Measurements from ENCODE around the gene C1orf198. TPM values are rescaled to one million over a fixed set of nuclear protein-coding genes. Genes with fewer than 3 reads are reported as not detected.

The C1orf198 gene
- total RNA-seq, 1 experiment from 2014 or later, result 18.0 TPM

GRCh38 chr1:230809256-230809990 lies 58.9 kb downstream of the C1orf198 start:
- no peak for DNase-seq (ENCODE audit: low read depth)

GRCh38 chr1:230808281-230808872 lies 59.9 kb downstream of the C1orf198 start:
- DNase-seq (ENCODE audit: low read depth), result no peak

- no peak for DNase-seq (ENCODE audit: low read depth)
These were observed 60.6 kb downstream of the C1orf198 start for GRCh38 chr1:230807561-230808280.

GRCh38 chr1:230807029-230807428 lies 61.3 kb downstream of the C1orf198 start:
- DNase-seq (ENCODE audit: low read depth), result no peak

- no peak for DNase-seq (ENCODE audit: low read depth)
These were observed 61.8 kb downstream of the C1orf198 start for GRCh38 chr1:230806552-230806951.

GRCh38 chr1:230804396-230804795 lies 63.9 kb downstream of the C1orf198 start:
- DNase-seq (ENCODE audit: low read depth), result no peak

GRCh38 chr1:230800891-230801840 lies 67.2 kb downstream of the C1orf198 start:
- no peak for DNase-seq (ENCODE audit: low read depth)

GRCh38 chr1:230798491-230798890 lies 69.8 kb downstream of the C1orf198 start:
- DNase-seq (ENCODE audit: low read depth), result no peak

GRCh38 chr1:230797942-230798365 lies 70.4 kb downstream of the C1orf198 start:
- DNase-seq (ENCODE audit: low read depth), result peak; percentile 58

- no peak for DNase-seq (ENCODE audit: low read depth)
These were observed 70.9 kb downstream of the C1orf198 start for GRCh38 chr1:230797376-230797920.

- DNase-seq (ENCODE audit: low read depth), result no peak
These were observed 71.7 kb downstream of the C1orf198 start for GRCh38 chr1:230796626-230797025.

- DNase-seq (ENCODE audit: low read depth), result no peak
These were observed 73.3 kb downstream of the C1orf198 start for GRCh38 chr1:230794871-230795605.

GRCh38 chr1:230794431-230794830 lies 73.9 kb downstream of the C1orf198 start:
- no peak for DNase-seq (ENCODE audit: low read depth)

GRCh38 chr1:230793463-230793745 lies 74.9 kb downstream of the C1orf198 start:
- DNase-seq (ENCODE audit: low read depth), result no peak

- no peak for DNase-seq (ENCODE audit: low read depth)
These were observed 75.4 kb downstream of the C1orf198 start for GRCh38 chr1:230792691-230793462.

GRCh38 chr1:230791986-230792564 lies 76.2 kb downstream of the C1orf198 start:
- no peak for DNase-seq (ENCODE audit: low read depth)

GRCh38 chr1:230790026-230790425 lies 78.3 kb downstream of the C1orf198 start:
- DNase-seq (ENCODE audit: low read depth), result no peak

GRCh38 chr1:230788561-230789275 lies 79.6 kb downstream of the C1orf198 start:
- no peak for DNase-seq (ENCODE audit: low read depth)

GRCh38 chr1:230787471-230787870 lies 80.8 kb downstream of the C1orf198 start:
- no peak for DNase-seq (ENCODE audit: low read depth)
